H1 (cell line): Measurements from ENCODE around the gene NFIA. TPM values are rescaled to one million over a fixed set of nuclear protein-coding genes. Genes with fewer than 3 reads are reported as not detected.

Experiments used
- CTCF ChIA-PET: fragments of 300-600 bp; sonication (Branson Sonifier 250); formaldehyde crosslinking; loops from one replicate; lab custom pipeline; 2021; ENCODE audit not compliant: partially characterized antibody; lab: Charles Lee
- POLR2A ChIA-PET: fragments of 300-600 bp; sonication (Branson Sonifier 250); formaldehyde crosslinking; loops from one replicate; lab custom pipeline; 2021; ENCODE audit warnings: inconsistent platforms; ENCODE audit not compliant: partially characterized antibody; lab: Charles Lee
- DNase-seq, 2 experiments: peaks; one replicate each; pipeline versions ENCODE4 v3.0.0 to v3.0.0-alpha.2; 2010 to 2022; ENCODE audit warnings: low spot score in 2 of 2, low read depth in 1 of 2, mixed read lengths in 1 of 2
- FAIRE-seq: peaks from 2 replicates; lab custom pipeline; 2011; peaks lifted over from hg19 to GRCh38; lab: Jason Lieb, UNC
- H2AFZ ChIP-seq: 2 replicates; pipeline ENCODE4 v1.8.1; 2012; ENCODE audit warnings: low read length, inconsistent platforms
- H2AK5ac ChIP-seq: 2 replicates; pipeline ENCODE4 v1.6.1; 2013; ENCODE audit warnings: low read depth, low read length
- H2BK120ac ChIP-seq: replicated peaks from 2 replicates; pipeline ENCODE3; 2013; ENCODE audit warnings: low read depth, low read length, inconsistent platforms
- H2BK12ac ChIP-seq: 2 replicates; pipeline ENCODE4 v1.6.1; 2013; ENCODE audit warnings: low read depth, low read length
- H2BK15ac ChIP-seq: 2 replicates; pipeline ENCODE4 v1.6.1; 2013; ENCODE audit warnings: low read length
- H2BK20ac ChIP-seq: 2 replicates; pipeline ENCODE4 v1.6.1; 2013; ENCODE audit warnings: low read length
- H2BK5ac ChIP-seq: 2 replicates; pipeline ENCODE4 v1.6.1; 2013; ENCODE audit warnings: low read depth, low read length
- H3K14ac ChIP-seq: 2 replicates; pipeline ENCODE4 v1.6.1; 2013; ENCODE audit warnings: inconsistent platforms; ENCODE audit not compliant: insufficient read length
- H3K18ac ChIP-seq: 2 replicates; pipeline ENCODE4 v1.6.1; 2013; ENCODE audit warnings: low read length; ENCODE audit errors: extremely low read depth
- H3K23ac ChIP-seq: 2 replicates; pipeline ENCODE4 v1.6.1; 2013; ENCODE audit warnings: inconsistent platforms; ENCODE audit not compliant: insufficient read length
- H3K23me2 ChIP-seq: 2 replicates; pipeline ENCODE4 v1.6.1; 2013; ENCODE audit warnings: low read depth, low read length
- H3K27ac ChIP-seq: 2 replicates; pipeline ENCODE4 v1.6.1; 2011; ENCODE audit warnings: low read depth, low read length, inconsistent platforms
- H3K27me3 ChIP-seq, 4 experiments: replicated peaks in 1 of 4; 1 replicate in 1 of 4; 2 replicates in 3 of 4; pipeline versions ENCODE4 v1.6.1 to v1.8.1; 2011 to 2013; ENCODE audit warnings: low read length in 3 of 4, mild to moderate bottlenecking in 3 of 4, inconsistent platforms in 2 of 4, mixed read lengths in 2 of 4, moderate library complexity in 1 of 4; ENCODE audit not compliant: control insufficient read depth in 3 of 4, insufficient read depth in 3 of 4; ENCODE audit errors: extremely low read depth in 1 of 4
- H3K36me3 ChIP-seq, 4 experiments: 2 replicates each; pipeline versions ENCODE4 v1.6.1 to v1.8.1; 2011 to 2013; ENCODE audit warnings: mild to moderate bottlenecking in 4 of 4, low read length in 3 of 4, moderate library complexity in 2 of 4, control low read depth in 1 of 4, inconsistent platforms in 1 of 4; ENCODE audit not compliant: insufficient read depth in 4 of 4, control insufficient read depth in 2 of 4
- H3K4ac ChIP-seq: replicated peaks from 2 replicates; pipeline ENCODE3; 2013; ENCODE audit warnings: low read length, low read depth, mixed read lengths, inconsistent platforms; ENCODE audit not compliant: insufficient read length
- H3K4me1 ChIP-seq, 4 experiments: replicated peaks in 1 of 4; 1 replicate in 1 of 4; 2 replicates in 3 of 4; pipeline versions ENCODE4 v1.6.1 to v1.8.1; 2011 to 2013; ENCODE audit warnings: low read length in 3 of 4, inconsistent platforms in 2 of 4, mixed read lengths in 1 of 4; ENCODE audit not compliant: insufficient read depth in 4 of 4, control insufficient read depth in 3 of 4
- H3K4me2 ChIP-seq, 2 experiments: 2 replicates each; pipeline versions ENCODE4 v1.6.1 to v1.8.1; 2011 to 2013; ENCODE audit warnings: low read depth in 2 of 2, low read length in 2 of 2, control low read depth in 1 of 2, inconsistent platforms in 1 of 2, mild to moderate bottlenecking in 1 of 2; ENCODE audit not compliant: insufficient read depth in 1 of 2
- H3K4me3 ChIP-seq, 4 experiments: fragments of 200-600, 300-600 bp in 1 of 4; sonication (generic), shearing (Covaris generic), sonication (Bioruptor Twin) in 1 of 4; 2 replicates each; pipeline versions ENCODE4 v1.5.1 to v1.8.1; 2011 to 2016; ENCODE audit warnings: low read length in 4 of 4, low read depth in 3 of 4, control low read depth in 2 of 4, inconsistent platforms in 2 of 4, mild to moderate bottlenecking in 2 of 4, mixed read lengths in 1 of 4, moderate library complexity in 1 of 4; ENCODE audit not compliant: insufficient read depth in 2 of 4; ENCODE audit errors: extremely low read depth in 1 of 4
- H3K56ac ChIP-seq: replicated peaks from 2 replicates; pipeline ENCODE3; 2013; ENCODE audit warnings: low read depth, mild to moderate bottlenecking, mixed read lengths, low read length, inconsistent platforms; ENCODE audit not compliant: insufficient read length
- H3K79me1 ChIP-seq: 2 replicates; pipeline ENCODE4 v1.6.1; 2013; ENCODE audit warnings: low read depth, low read length, control low read depth
- H3K79me2 ChIP-seq, 2 experiments: 2 replicates each; pipeline versions ENCODE4 v1.6.1 to v1.8.1; 2012 to 2013; ENCODE audit warnings: low read length in 2 of 2, mild to moderate bottlenecking in 2 of 2, inconsistent platforms in 1 of 2; ENCODE audit not compliant: insufficient read depth in 2 of 2, control insufficient read depth in 1 of 2
- H3K9ac ChIP-seq, 4 experiments: replicated peaks in 1 of 4; 1 replicate in 1 of 4; 2 replicates in 3 of 4; pipeline versions ENCODE4 v1.6.1 to v1.8.1; 2011 to 2013; ENCODE audit warnings: low read depth in 3 of 4, low read length in 3 of 4, control low read depth in 2 of 4, mild to moderate bottlenecking in 2 of 4, moderate library complexity in 2 of 4, inconsistent platforms in 1 of 4; ENCODE audit errors: extremely low read depth in 1 of 4
- H3K9me3 ChIP-seq, 2 experiments: 2 replicates each; pipeline versions ENCODE4 v1.6.1 to v1.8.1; 2012 to 2013; ENCODE audit warnings: mild to moderate bottlenecking in 2 of 2, moderate library complexity in 2 of 2, control low read depth in 1 of 2, inconsistent platforms in 1 of 2, low read depth in 1 of 2, low read length in 1 of 2, mixed read lengths in 1 of 2; ENCODE audit not compliant: insufficient read depth in 2 of 2
- H4K20me1 ChIP-seq, 2 experiments: replicated peaks in 1 of 2; 2 replicates each; pipeline versions ENCODE3 to v1.8.1; 2011 to 2013; ENCODE audit warnings: inconsistent platforms in 2 of 2, low read length in 2 of 2, mild to moderate bottlenecking in 1 of 2; ENCODE audit not compliant: insufficient read depth in 2 of 2, control insufficient read depth in 1 of 2
- H4K5ac ChIP-seq: 2 replicates; pipeline ENCODE4 v1.6.1; 2013; ENCODE audit warnings: low read length, low read depth, mixed read lengths, inconsistent platforms; ENCODE audit not compliant: insufficient read length
- H4K8ac ChIP-seq: 2 replicates; pipeline ENCODE4 v1.8.0; 2013; ENCODE audit warnings: mild to moderate bottlenecking, moderate library complexity, low read length, inconsistent platforms; ENCODE audit not compliant: insufficient read depth; ENCODE audit errors: extremely low read depth
- H4K91ac ChIP-seq: replicated peaks from 2 replicates; pipeline ENCODE3; 2013; ENCODE audit warnings: low read length, mixed read lengths, inconsistent platforms; ENCODE audit not compliant: insufficient read length
- CBX5 ChIP-seq: fragments of 300-800, 300-1000 bp; sonication (generic); IDR thresholded peaks from 2 replicates; pipeline ENCODE4 v1.7.1; 2016; ENCODE audit warnings: antibody characterized with exemption, low read length, low read depth
- EGR1 ChIP-seq: IDR thresholded peaks from 2 replicates; pipeline ENCODE4 v1.6.1; 2011; ENCODE audit warnings: low read depth, low read length, borderline replicate concordance
- POU5F1 ChIP-seq: IDR thresholded peaks from 2 replicates; pipeline ENCODE4 v1.6.1; 2011; ENCODE audit warnings: low read depth, mild to moderate bottlenecking, low read length, moderate library complexity
- RAD21 ChIP-seq, 2 experiments: IDR thresholded peaks in 1 of 2; conservative IDR thresholded peaks in 1 of 2; 2 replicates each; pipeline ENCODE4 v1.6.1; 2011; ENCODE audit warnings: low read depth in 2 of 2, low read length in 2 of 2, improper control_type of control experiment in 1 of 2, inconsistent platforms in 1 of 2, mild to moderate bottlenecking in 1 of 2, moderate library complexity in 1 of 2
- WGBS, 2 experiments: shearing (Covaris generic) in 1 of 2; methylation state at CpG; one replicate each; pipeline versions ENCODE4 v1.1.6 to v1.1.7; 2013 to 2015; ENCODE audit warnings: low lambda C conversion rate in 2 of 2, mixed read lengths in 2 of 2, inconsistent platforms in 1 of 2, low coverage in 1 of 2, missing lambda C conversion rate in 1 of 2; ENCODE audit not compliant: insufficient replicate concordance in 2 of 2, insufficient coverage in 1 of 2, insufficient read length in 1 of 2; ENCODE audit errors: extremely low coverage in 1 of 2, missing lambda C conversion rate in 1 of 2; 5-methylcytosine and 5-hydroxymethylcytosine counted together
- polyA plus RNA-seq, 7 experiments: library from polyadenylated mRNA; depleted of rRNA in 3 of 7; stranded (reverse) in 5 of 7; unstranded in 2 of 7; fragments of >200 nt in 5 of 7; fragments of 200-250 nt in 2 of 7; gene quantifications; 1 replicate in 5 of 7; 2 replicates in 1 of 7; 4 replicates in 1 of 7; pipeline versions ENCODE4 v1.2.1 to v1.2.3, GENCODE V29; 2011 to 2013; ENCODE audit warnings: missing spikeins in 2 of 7, mixed read lengths in 2 of 7
- total RNA-seq: library from RNA; stranded (reverse); fragmentation: NEBNext Ultra II Directional; extraction: Animal tissue kit (Norgen Biotek cat#: 25700); gene quantifications from 2 replicates; pipeline ENCODE4 v1.2.1, GENCODE V29; 2021

Gene NFIA
- total and polyA plus RNA-seq, 2 of the 8 experiments (the other 6 are each of a cell fraction or from before 2014, with no cell fraction given), result 1.8 to 2.3 TPM

DNA sequence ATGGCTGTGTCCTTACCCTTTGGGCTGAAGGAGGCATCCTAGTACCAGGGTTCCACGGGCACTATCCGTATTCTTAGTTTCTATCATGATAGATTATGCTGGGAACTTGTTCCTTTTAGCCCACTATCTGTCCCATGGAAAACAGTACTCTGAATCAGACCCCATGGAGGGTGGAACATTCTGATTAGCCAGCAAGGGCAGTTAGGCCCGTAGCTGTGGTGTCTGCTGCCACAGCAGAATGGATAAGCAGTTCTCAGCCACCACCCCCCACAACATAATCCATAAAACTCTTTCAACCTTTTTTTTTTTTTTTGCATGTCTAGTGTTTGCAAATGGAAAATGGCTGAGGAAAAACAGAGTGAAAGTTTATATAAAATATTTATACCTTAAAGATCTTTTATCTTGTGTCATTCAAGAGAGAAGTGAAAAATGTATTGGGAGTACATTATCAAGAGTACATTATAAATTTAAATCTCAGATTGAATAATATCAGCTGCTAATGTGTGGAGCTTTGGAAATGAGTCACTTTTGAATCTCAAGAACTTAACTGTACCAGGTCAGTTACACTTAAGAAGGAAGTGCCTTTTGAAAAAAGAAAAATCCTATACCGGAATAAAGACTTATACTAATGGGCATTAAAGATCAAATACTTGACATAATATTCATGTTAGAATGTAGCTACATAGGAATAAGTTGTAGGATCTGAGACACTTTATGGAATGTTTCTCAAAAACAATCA is 80.3 kb downstream of the NFIA start:
- no peak overlapping the region for H3K4ac ChIP-seq
- H3K9ac ChIP-seq, result no peak overlapping the region; a peak in 1 of 7 replicates
- H3K36me3 ChIP-seq, result no peaks in the 10 kb centered on the region
- no peak overlapping the region for H3K27ac ChIP-seq
- no peak overlapping the region for H3K23ac ChIP-seq
- no peak overlapping the region for H2AK5ac ChIP-seq
- H4K91ac ChIP-seq, result no peak overlapping the region
- H3K4me1 ChIP-seq, result no peaks in the 10 kb centered on the region; a peak in 1 of 7 replicates
- H3K14ac ChIP-seq, result no peak overlapping the region
- H4K8ac ChIP-seq, result no peak overlapping the region
- no peak overlapping the region for H2BK20ac ChIP-seq
- H4K5ac ChIP-seq, result no peak overlapping the region
- H3K56ac ChIP-seq, result no peak overlapping the region
- H3K23me2 ChIP-seq, result no peaks in the 10 kb centered on the region
- no peak overlapping the region for H2BK5ac ChIP-seq
- FAIRE-seq, result no peak
- H3K27me3 ChIP-seq, result no peaks in the 10 kb centered on the region
- ChIA-PET POLR2A (no interaction called here), CTCF (interaction anchor here (0.7 to 2.4 kb wide), 3 partner anchors 22 to 498 kb away, joined by 3 to 8 read pairs (median 3); no protein-coding TSS in a partner anchor)
- H3K9me3 ChIP-seq, result no peaks in the 10 kb centered on the region
- no peak overlapping the region for H3K4me3 ChIP-seq
- DNase-seq, result no peak
- no peak overlapping the region for H2AFZ ChIP-seq
- 91% methylated on average over 4 of the region's 4 CpGs; no CpG with 5 or more reads in 1 of the 2 experiments for WGBS, 2 experiments
- no peaks in the 10 kb centered on the region for H3K79me2 ChIP-seq
- H2BK12ac ChIP-seq, result no peak overlapping the region
- H2BK15ac ChIP-seq, result no peak overlapping the region
- no peak overlapping the region for H3K4me2 ChIP-seq
- TF ChIP-seq POU5F1 (no peak), EGR1 (no peak), RAD21 (IDR thresholded peaks at IDR 0.05 in 1 of 2, conservative IDR thresholded peaks at IDR 0.05 in 1 of 2; ENCODE audit: low read depth in 2 of 2, low read length in 2 of 2) (peak; percentile 17 to 29; a peak in 3 of 4 replicates), CBX5 (no peak)
- no peak overlapping the region for H2BK120ac ChIP-seq
- no peaks in the 10 kb centered on the region for H3K79me1 ChIP-seq
- no peaks in the 10 kb centered on the region for H4K20me1 ChIP-seq
- no peak overlapping the region for H3K18ac ChIP-seq
